ENCODE measurements around the gene DAB2IP. TPM values are rescaled to one million over a fixed set of nuclear protein-coding genes. Genes with fewer than 3 reads are reported as not detected.
A peak's percentile ranks its signal among the peaks of the same experiment; 100 is the strongest.

Gene DAB2IP
- total and polyA plus RNA-seq, 2 experiments from 2014 or later: 8.9 to 42.8 TPM

GRCh38 chr9:121725008-121725775 lies 73.8 kb downstream of the DAB2IP start:
- Mint-ChIP-seq H3K36me3 (ENCODE audit: low read depth) (no peaks in the 10 kb centered on the region; the same call in 2 of the 3 replicates), H3K9me3 (no peaks in the 10 kb centered on the region), H3K27me3 (ENCODE audit: insufficient read depth, low read depth, poor library complexity) (peaks cover 8% of the 10 kb centered on the region), H3K27ac (0 out of 2 replicates have a peak overlapping the region, but pooled peaks have one; percentile 4), H3K4me3 (no peak overlapping the region), H3K4me1 (peaks cover 54% of the 10 kb centered on the region)
- H3K27me3 ChIP-seq (ENCODE audit: insufficient read depth): no peaks in the 10 kb centered on the region
- H3K9me2 ChIP-seq (ENCODE audit: insufficient read depth): no peaks in the 10 kb centered on the region
- peaks cover 25% of the 10 kb centered on the region; the same call in 1 of the 2 replicates for H3K4me1 ChIP-seq (ENCODE audit: insufficient read depth)
- DNase-seq (ENCODE audit: low spot score) (no peak), ATAC-seq (no peak)
- H3K79me2 ChIP-seq (replicated peaks; ENCODE audit: insufficient read depth): peaks cover 68% of the 10 kb centered on the region
- TF ChIP-seq ZNF114 (CRISPR knock-in tag; IDR thresholded peaks at IDR 0.05) (no peak), REST (IDR thresholded peaks at IDR 0.05; ENCODE audit: unreplicated experiment) (no peak), CREB1 (CRISPR knock-in tag; IDR thresholded peaks at IDR 0.05; ENCODE audit: low read depth) (no peak), EZH2 (IDR thresholded peaks at IDR 0.05; ENCODE audit: low read depth, unreplicated experiment) (no peak), EZH2phosphoT487 (IDR thresholded peaks at IDR 0.05; ENCODE audit: unreplicated experiment) (no peak), CTCF (conservative IDR thresholded peaks at IDR 0.05; ENCODE audit: low read depth in 2 of 2) (no peak), ETS1 (IDR thresholded peaks at IDR 0.05) (no peak), ZNF331 (CRISPR knock-in tag; IDR thresholded peaks at IDR 0.05; ENCODE audit: low read depth) (no peak), ZNF462 (CRISPR knock-in tag; IDR thresholded peaks at IDR 0.05) (no peak), STAT1 (IDR thresholded peaks at IDR 0.05; ENCODE audit: unreplicated experiment) (no peak), POLR2AphosphoS5 (IDR thresholded peaks at IDR 0.05; ENCODE audit: low read depth) (no peak), JUNB (IDR thresholded peaks at IDR 0.05; ENCODE audit: unreplicated experiment) (no peak), NANOG (IDR thresholded peaks at IDR 0.05; ENCODE audit: borderline replicate concordance) (no peak)
- H3K4me2 ChIP-seq: no peak overlapping the region
- no peaks in the 10 kb centered on the region for H3K36me3 ChIP-seq (ENCODE audit: insufficient read depth)
- H3F3A ChIP-seq (replicated peaks; ENCODE audit: low read depth): no peaks in the 10 kb centered on the region
- no peak overlapping the region for H3K27ac ChIP-seq (ENCODE audit: low read depth)
- peaks cover 36% of the 10 kb centered on the region for H4K20me1 ChIP-seq (replicated peaks; ENCODE audit: insufficient read depth)
- no peak overlapping the region for H3K4me3 ChIP-seq
- no peak overlapping the region for H2AFZ ChIP-seq

All from GM23338 (cell line).